SH-SY5Y (cell line): ENCODE measurements around the gene CTLA4.

Experiments
- GATA2 ChIP-seq: IDR thresholded peaks from 2 replicates; pipeline ENCODE4 v1.6.1; 2011; ENCODE audit warnings: mild to moderate bottlenecking, low read depth, low read length
- GATA3 ChIP-seq: IDR thresholded peaks from 2 replicates; pipeline ENCODE4 v1.6.1; 2011; ENCODE audit warnings: low read depth, mild to moderate bottlenecking, low read length, moderate library complexity

GRCh38 chr2:203882551-203882950 lies 15.0 kb downstream of the CTLA4 start:
- no peak for TF ChIP-seq GATA2
- TF ChIP-seq GATA3, result no peak
